HEK293 (cell line): ENCODE data around the gene PRC1.

Source experiments
- CTCF ChIP-seq: fragments of 450-650 bp; formaldehyde crosslinking; IDR thresholded peaks from 2 replicates; pipeline ENCODE4 v1.5.1; 2016; ENCODE audit warnings: missing biosample characterization, missing genetic modification characterization
- REST ChIP-seq: fragments of 450-650 bp; formaldehyde crosslinking; IDR thresholded peaks from 2 replicates; pipeline ENCODE4 v1.5.1; 2016; ENCODE audit warnings: missing biosample characterization, missing genetic modification characterization
- ZNF184 ChIP-seq: fragments of 450-650 bp; IDR thresholded peaks from 2 replicates; pipeline ENCODE4 v1.5.1; 2018; ENCODE audit warnings: missing biosample characterization, mild to moderate bottlenecking, missing genetic modification characterization
- ZNF2 ChIP-seq: fragments of 450-650 bp; formaldehyde crosslinking; IDR thresholded peaks from 2 replicates; pipeline ENCODE4 v1.5.1; 2016; ENCODE audit warnings: missing biosample characterization, missing genetic modification characterization

- TF ChIP-seq REST (no peak), CTCF (tag by site-specific recombination) (no peak), ZNF2 (tag by site-specific recombination) (no peak), ZNF184 (tag by site-specific recombination) (no peak)
These were observed 20.1 kb downstream of the PRC1 start for GRCh38 chr15:90974216-90974615.
